ENCODE measurements around the gene MIPOL1.

- no peak for TF ChIP-seq GATA2 (IDR thresholded peaks at IDR 0.05; ENCODE audit: low read depth, low read length)
- no peak for TF ChIP-seq GATA3 (IDR thresholded peaks at IDR 0.05; ENCODE audit: low read depth, low read length)
These were observed 239.8 kb downstream of the MIPOL1 start for GRCh38 chr14:37437490-37437889.
